Fibroblast of skin of scalp (primary cell): ENCODE measurements around the gene CD1D.
"Not testable (repeated sequence)": the region's sequence is repeated elsewhere in the genome, so short reads cannot be mapped to it uniquely, and the experiment has no call there.

ENCODE experiments used
- DNase-seq: peaks from one replicate; pipeline ENCODE4 v3.0.0-alpha.2; 2013

The CD1D gene

GRCh38 chr1:158176849-158177699 lies 3.6 kb upstream of the CD1D start:
- not testable (repeated sequence) for DNase-seq

DNA sequence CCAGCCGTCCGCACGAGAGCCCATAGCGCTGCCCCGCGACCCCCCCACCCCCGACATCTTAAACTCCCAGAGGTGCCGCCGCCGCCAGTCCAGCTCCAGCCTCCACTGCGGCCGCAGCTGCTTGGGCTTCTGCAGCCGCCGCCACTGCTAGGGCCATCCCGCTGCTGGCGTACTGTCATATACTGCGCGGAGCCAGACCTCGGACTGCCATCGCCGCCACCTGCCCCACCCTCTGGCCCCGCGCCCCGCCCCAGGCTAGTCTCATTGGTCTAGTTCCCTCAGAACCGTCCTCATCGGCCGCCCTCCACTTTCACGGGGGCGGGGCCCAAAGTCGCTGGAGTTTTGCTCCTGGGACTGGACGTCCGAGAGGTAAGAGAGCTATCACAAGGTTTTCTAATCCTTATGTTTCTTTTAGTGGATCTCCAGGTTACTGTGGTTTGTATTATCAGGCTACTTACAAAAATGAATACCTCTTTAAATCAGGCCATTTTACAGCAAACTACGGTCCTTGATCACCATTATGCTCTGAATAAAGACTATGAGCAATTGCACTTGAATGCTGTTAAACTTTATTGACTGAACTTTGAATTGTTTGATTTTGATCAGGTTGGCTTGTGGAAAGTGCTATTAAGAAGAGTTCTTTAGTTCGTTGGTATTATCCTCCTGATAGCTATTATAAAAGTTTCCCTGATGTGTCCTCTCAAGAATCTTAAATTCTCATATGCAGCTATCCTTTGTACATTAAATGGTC lies 2.8 kb upstream of the CD1D start:
- peak; percentile 74 for DNase-seq

DNA sequence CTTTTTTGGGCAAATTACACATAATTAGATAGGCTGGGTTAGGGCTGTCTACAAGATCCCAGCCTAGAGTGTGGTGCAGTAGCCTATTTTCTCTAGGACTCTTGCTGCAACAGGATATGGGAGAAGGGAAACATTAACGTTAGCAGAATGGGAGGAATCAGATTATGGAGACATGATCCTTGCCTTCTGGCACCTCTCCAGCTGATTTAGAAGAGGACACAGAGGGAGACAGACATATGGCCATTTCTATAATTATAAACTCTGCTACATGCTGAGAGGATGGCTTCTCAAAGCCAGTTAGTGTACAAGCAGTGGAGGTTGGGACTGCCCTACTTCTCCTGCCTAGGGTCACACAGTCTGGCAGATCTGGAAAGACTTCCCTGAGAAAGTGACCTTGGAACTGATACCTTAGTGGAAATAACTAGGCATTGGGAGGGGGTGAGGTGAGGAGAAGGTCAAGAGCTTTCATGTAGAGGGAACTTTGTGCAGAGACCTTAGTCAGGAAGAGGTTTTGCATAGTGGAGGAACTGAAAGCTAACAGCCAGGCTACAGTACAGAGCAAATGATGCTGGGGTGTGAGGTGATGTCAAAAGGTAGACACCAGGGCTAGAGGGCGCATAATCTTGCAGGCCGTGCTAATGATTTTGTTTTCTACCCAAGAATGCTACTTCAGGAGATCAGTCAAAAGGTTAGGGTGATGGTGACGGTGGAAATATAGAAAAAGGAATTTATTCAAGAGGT lies 1.2 kb upstream of the CD1D start:
- no peak for DNase-seq

GRCh38 chr1:158181577-158181922 lies 855 bp downstream of the CD1D start:
- DNase-seq: no peak

DNA sequence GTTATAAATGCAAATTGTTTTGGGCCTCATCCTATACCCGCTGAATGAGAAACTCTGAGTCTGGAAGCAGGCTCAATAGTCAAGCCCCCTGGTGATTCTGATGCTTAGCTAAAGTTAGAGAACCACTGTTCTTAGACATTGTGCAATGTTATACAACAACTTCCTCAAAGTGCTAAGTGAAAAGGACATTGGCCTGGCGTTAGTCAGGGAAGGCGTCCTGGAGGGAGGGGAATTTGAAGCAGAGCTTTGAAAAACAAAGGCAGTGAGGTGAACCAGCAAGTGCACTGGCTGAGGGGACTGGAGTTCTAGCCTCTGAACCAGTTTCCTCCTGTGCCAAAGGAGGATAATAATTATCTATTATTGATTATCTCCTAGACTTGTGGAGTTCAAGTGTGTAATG lies 5.1 kb downstream of the CD1D start:
- no peak for DNase-seq

DNA sequence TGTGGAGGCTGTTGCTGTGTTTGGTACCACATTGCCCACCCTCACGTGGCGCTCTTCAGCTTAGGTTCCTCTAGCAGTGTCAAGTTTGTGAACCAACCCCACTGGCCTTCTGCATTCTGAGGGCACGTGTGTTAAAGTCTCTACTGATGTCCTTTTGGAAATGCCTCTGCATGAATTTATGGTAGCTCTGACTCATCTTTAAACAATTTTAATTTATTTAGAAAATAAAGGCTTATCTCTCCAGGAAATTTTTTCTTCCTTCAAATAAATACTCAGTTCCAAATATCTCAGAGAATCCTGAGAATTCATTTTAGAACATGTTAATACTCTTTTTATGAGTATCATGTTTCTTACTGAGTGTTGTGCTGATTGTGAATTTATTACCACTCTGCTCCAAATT lies 5.5 kb downstream of the CD1D start:
- peak; percentile 1 for DNase-seq

DNA sequence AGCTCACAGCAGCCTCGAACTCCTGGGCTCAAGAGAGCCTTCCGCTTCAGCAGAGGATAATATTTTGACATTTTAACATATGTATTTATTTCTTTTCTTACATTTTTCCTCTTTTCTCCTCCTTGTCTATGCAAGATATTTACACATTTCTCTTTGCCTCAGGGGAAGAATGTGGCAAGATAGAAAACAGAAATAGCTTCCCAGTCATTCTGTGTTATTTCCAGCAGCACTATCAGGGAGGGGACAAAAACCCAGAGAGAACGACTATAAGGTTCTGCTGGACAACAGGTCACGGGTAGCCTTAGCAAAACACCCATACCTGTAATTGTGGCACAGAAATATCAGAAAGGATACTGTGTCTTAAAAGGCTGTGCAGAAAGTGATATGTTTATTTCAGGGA lies 7.9 kb downstream of the CD1D start:
- no peak for DNase-seq

GRCh38 chr1:158189624-158190023 lies 8.9 kb downstream of the CD1D start:
- no peak for DNase-seq

DNA sequence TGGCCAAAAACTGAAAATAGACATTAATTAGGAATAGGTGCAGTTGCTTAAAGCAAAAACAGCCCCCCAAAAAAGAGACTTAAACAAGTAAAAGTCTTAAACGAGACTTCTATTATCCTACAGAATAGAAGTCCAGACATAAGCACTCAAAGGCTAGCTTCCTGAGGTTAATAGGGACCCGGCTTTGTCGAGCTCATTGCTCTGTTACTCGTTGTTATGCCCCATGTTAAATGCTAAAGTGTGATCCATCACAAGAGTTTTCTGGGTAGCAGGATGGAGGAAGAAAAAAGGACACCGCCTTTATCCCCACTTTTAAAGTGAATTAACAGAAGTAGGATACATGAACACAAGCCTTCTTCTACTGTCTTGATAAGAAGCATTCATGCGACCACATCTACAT lies 10.6 kb downstream of the CD1D start:
- DNase-seq: no peak

DNA sequence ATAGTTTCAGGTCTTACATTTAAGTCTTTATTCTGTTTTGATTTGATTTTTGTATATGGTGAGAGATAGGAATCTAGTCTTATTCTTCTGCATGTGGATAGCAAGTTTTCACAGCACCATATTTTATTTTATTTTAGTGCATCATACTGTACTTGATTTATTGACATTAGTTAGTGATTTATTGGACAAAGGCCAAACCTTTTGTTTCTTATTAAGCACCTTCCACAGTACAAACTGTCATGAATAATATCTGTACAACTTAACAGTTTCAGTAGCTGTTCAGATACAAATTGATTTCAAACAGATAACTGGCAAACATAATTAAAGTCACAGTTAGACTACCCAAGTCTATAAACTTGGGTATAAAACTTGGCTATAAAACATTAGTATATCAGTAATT lies 15.8 kb downstream of the CD1D start:
- no peak for DNase-seq

- DNase-seq: no peak
These were observed 19.2 kb downstream of the CD1D start for GRCh38 chr1:158199849-158200248.

GRCh38 chr1:158200527-158200926 lies 19.8 kb downstream of the CD1D start:
- no peak for DNase-seq

- DNase-seq: peak; percentile 64
These were observed 23.2 kb downstream of the CD1D start for GRCh38 chr1:158203693-158204457.

DNA sequence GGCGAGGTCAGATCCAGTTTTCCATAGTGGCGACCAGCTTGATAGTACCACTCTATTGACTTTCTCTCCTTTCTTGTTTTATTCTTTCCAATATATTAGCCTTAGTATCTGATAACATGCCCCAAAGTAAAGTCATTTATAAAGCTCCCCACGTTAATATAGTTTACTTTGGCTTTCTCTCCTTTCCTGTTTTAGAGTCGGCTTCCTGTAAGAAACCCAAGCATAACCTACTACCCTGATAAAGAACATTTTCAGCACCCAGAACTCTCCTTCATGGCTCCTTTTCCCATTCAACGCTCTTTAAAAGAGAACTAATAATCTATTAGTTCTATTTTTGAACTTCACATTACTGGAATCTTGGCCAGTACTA lies 23.7 kb downstream of the CD1D start:
- no peak for DNase-seq

- no peak for DNase-seq
These were observed 28.0 kb downstream of the CD1D start for GRCh38 chr1:158208586-158209116.

- no peak for DNase-seq
These were observed 31.6 kb downstream of the CD1D start for GRCh38 chr1:158212320-158212719.

GRCh38 chr1:158223445-158223844 lies 42.8 kb downstream of the CD1D start:
- DNase-seq: not testable (repeated sequence)

DNA sequence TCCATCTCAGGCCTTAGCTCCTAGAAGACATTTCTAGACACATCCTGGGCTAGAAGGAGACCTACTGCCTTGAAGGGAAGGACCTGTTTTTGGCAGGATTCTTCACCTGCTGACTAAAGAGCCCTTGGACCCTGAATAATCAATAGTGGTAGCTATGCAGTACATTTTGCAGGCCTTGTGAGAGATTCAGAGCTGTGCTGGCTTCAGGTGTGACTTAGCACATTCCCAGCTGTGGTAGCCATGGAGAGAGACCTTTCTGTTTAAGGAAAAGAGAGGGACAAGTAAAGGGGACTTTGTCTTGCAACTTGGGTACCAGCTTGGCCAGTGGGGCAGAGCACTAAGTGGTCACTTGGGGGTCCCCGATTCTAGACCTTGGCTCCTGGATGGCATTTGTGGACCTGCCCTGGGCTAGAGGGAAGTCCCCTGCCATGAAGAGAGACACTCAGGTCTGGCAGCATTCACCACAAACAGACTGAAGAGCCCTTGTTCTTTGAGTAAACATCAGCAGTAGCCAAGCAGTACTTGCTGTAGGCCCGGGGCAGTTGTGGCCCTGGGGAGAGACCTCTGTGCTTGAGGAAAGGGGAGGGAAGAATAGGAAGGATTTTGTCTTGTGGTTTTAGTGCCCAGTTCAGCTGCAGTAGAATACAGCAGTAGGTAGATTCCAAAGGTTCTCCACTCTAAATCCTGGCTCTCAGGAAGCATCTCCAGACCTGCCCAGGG lies 47.4 kb downstream of the CD1D start:
- no peak for DNase-seq
